Measurements from ENCODE around the gene CSH2. TPM values are rescaled to one million over a fixed set of nuclear protein-coding genes. Genes with fewer than 3 reads are reported as not detected.

CSH2 gene
- total and polyA plus RNA-seq, 2 of the 13 experiments (the other 11 are each of a cell fraction or from before 2014, with no cell fraction given): not detected

- peak; percentile 73 for TF ChIP-seq ZKSCAN1 (IDR thresholded peaks at IDR 0.05; ENCODE audit: low read length)
- TF ChIP-seq STAT6 (CRISPR knock-in tag; IDR thresholded peaks at IDR 0.05; ENCODE audit: borderline replicate concordance): peak; percentile 98; the same call in 1 of the 2 replicates
- TF ChIP-seq ZBTB39 (CRISPR knock-in tag; IDR thresholded peaks at IDR 0.05): no peak
- peak; percentile 96 for TF ChIP-seq BATF2 (CRISPR knock-in tag; IDR thresholded peaks at IDR 0.05)
- peak; percentile 92; the same call in 1 of the 2 replicates for TF ChIP-seq PCBP1 (IDR thresholded peaks at IDR 0.05; ENCODE audit: borderline replicate concordance, low read depth, low read length)
- peak; percentile 88 for TF ChIP-seq TRAFD1 (CRISPR knock-in tag; IDR thresholded peaks at IDR 0.05; ENCODE audit: borderline replicate concordance)
- peak; percentile 99 for TF ChIP-seq BORCS8-MEF2B (CRISPR knock-in tag; IDR thresholded peaks at IDR 0.05)
- peak; percentile 98 for TF ChIP-seq TARDBP (CRISPR knock-in tag; IDR thresholded peaks at IDR 0.05)
- TF ChIP-seq SNAPC5 (CRISPR knock-in tag; IDR thresholded peaks at IDR 0.05; ENCODE audit: borderline replicate concordance): peak; percentile 95
- peak; percentile 61; the same call in 1 of the 2 replicates for TF ChIP-seq PRDM10 (CRISPR knock-in tag; IDR thresholded peaks at IDR 0.05; ENCODE audit: low read depth)
- no peak for TF ChIP-seq HMGA1 (CRISPR knock-in tag; conservative IDR thresholded peaks at IDR 0.05)
- TF ChIP-seq SP2 (CRISPR knock-in tag; IDR thresholded peaks at IDR 0.05): peak; percentile 53; the same call in 1 of the 2 replicates
- no peak for TF ChIP-seq SSRP1 (CRISPR knock-in tag; IDR thresholded peaks at IDR 0.05)
- no peak; the same call in 1 of the 2 replicates for TF ChIP-seq PAWR (CRISPR knock-in tag; IDR thresholded peaks at IDR 0.05; ENCODE audit: borderline replicate concordance)
- peak; percentile 67 for TF ChIP-seq TEF (CRISPR knock-in tag; IDR thresholded peaks at IDR 0.05)
Measured at GRCh38 chr17:63842540-63843386, 30.7 kb downstream of the CSH2 start, which contains the start of gene SMARCD2 (continued).
